HG02678 (cell line): ENCODE measurements around the gene SUN5.
"Not testable (repeated sequence)": the region's sequence is repeated elsewhere in the genome, so short reads cannot be mapped to it uniquely, and the experiment has no call there.

Experiments used
- ATAC-seq: cut with Tn5 transposase; IDR thresholded peaks from one replicate; pipeline ENCODE4 v1.9.1; 2021; ENCODE audit warnings: mild to moderate bottlenecking, moderate library complexity; ENCODE audit not compliant: unreplicated experiment

SUN5 gene

GRCh38 chr20:32965581-32966373 lies 38.5 kb downstream of the SUN5 start:
- ATAC-seq: no peak

- no peak for ATAC-seq
Observed at GRCh38 chr20:32965115-32965514, 39.1 kb downstream of the SUN5 start.

- no peak for ATAC-seq
Observed at GRCh38 chr20:32964575-32964974, 39.7 kb downstream of the SUN5 start.

- no peak for ATAC-seq
Observed at GRCh38 chr20:32963176-32963575, 41.1 kb downstream of the SUN5 start.

- not testable (repeated sequence) for ATAC-seq
Observed at GRCh38 chr20:32962646-32963045, 41.6 kb downstream of the SUN5 start.

GRCh38 chr20:32962053-32962452 lies 42.2 kb downstream of the SUN5 start:
- no peak for ATAC-seq

GRCh38 chr20:32960849-32961731 lies 43.1 kb downstream of the SUN5 start:
- ATAC-seq: no peak

GRCh38 chr20:32960222-32960518 lies 44.1 kb downstream of the SUN5 start:
- no peak for ATAC-seq

- no peak for ATAC-seq
Observed at GRCh38 chr20:32959351-32960221, 44.6 kb downstream of the SUN5 start.

- ATAC-seq: no peak
Observed at GRCh38 chr20:32958574-32958973, 45.7 kb downstream of the SUN5 start.

GRCh38 chr20:32957459-32957858 lies 46.8 kb downstream of the SUN5 start:
- ATAC-seq: no peak

- not testable (repeated sequence) for ATAC-seq
Observed at GRCh38 chr20:32950539-32950938, 53.7 kb downstream of the SUN5 start.

- ATAC-seq: no peak
Observed at GRCh38 chr20:32946629-32947028, 57.6 kb downstream of the SUN5 start.

- ATAC-seq: no peak
Observed at GRCh38 chr20:32945710-32946221, 58.5 kb downstream of the SUN5 start.

- ATAC-seq: no peak
Observed at GRCh38 chr20:32943490-32944052, 60.7 kb downstream of the SUN5 start.

- ATAC-seq: no peak
Observed at GRCh38 chr20:32941155-32941885, 62.9 kb downstream of the SUN5 start.

- ATAC-seq: no peak
Observed at GRCh38 chr20:32934580-32934979, 69.7 kb downstream of the SUN5 start.
